Right renal cortex interstitium (tissue), 3 donors: ENCODE results near the gene CCL21. TPM values are rescaled to one million over a fixed set of nuclear protein-coding genes. Genes with fewer than 3 reads are reported as not detected.

ENCODE experiments used
- DNase-seq, 3 donors: peaks; one replicate each; pipeline ENCODE4 v3.0.0-alpha.2; 2013; ENCODE audit warnings: low read depth in 3 of 3, low spot score in 2 of 3
- polyA plus RNA-seq, 3 donors: library from polyadenylated mRNA; unstranded; fragments of 120-200 nt; gene quantifications; one replicate each; pipeline ENCODE4 v1.2.1, GENCODE V29; 2013; ENCODE audit not compliant: insufficient read length in 3 of 3

CCL21 gene
- polyA plus RNA-seq, 3 donors, result 7.7 to 16.5 (median 10.4) TPM

DNA sequence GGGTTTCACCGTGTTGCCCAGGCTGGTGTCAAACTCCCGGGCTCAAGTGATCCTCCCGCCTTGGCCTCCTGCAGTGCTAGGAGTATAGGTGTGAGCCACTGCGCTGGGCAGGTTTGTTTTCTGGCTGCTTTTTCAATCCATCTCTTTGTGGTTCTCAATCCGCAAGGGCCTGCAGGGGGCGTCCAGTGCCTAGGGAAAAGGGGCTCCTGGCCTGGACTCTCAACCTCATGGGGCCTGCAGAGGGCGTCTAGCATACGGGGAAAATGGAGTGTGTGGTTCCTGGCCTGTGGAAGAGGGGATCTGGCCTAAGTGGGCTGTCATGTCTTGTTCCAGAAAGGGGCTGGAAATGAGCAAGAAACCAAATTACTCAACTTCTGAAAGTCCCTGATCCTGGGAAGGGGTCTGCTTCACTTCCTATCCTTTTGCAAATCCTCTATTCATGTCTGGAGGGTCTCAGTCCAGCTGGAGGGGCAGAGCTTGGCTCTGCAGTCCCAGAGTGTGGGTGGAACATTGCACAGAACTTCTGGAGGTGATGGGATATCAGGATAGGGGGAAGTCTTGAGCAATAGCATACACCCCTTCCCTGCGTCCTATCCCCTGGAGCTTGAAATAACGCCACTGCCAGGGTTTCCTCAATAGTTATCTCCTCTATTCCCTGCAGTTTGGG is 34.8 kb downstream of the CCL21 start:
- no peak for DNase-seq

DNA sequence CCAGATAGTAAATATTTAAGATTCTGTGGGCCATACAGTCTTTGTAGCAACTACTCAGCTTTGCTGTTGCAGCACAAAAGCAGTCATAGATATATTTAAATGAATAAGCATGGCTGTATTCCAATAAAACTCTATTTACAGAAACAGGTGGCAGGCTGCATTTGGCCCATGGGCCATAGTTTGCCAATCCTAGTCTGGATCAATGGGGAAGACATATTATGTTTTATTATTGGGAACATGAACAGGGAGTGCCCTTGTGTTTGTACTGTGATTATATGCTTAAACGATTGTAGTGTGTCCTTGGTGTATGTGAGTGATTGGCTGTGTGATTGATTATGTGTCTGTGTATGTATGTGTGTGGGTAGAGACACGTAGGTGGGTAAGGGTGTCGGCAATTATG is 35.5 kb downstream of the CCL21 start:
- DNase-seq, result no peak

DNA sequence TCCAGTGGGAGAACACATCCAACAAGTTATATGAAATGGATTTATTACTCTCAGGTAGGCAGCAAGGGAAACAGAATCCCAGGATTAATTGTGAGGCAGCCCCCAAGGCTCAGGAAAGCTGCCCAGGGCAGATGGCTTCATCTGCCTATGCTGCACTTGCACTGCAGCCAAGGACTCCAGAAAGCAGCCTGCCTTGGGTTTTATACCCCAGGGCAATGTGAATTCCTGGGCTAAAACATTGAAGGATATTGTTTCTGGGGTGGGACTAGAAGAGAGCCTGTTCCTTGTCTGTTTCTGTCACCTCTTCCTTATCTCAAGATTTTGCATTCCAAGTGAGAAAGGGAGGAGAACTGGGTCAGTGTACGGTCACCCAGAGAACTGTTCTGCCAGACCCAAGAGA is 38.6 kb downstream of the CCL21 start:
- DNase-seq, result no peak

DNA sequence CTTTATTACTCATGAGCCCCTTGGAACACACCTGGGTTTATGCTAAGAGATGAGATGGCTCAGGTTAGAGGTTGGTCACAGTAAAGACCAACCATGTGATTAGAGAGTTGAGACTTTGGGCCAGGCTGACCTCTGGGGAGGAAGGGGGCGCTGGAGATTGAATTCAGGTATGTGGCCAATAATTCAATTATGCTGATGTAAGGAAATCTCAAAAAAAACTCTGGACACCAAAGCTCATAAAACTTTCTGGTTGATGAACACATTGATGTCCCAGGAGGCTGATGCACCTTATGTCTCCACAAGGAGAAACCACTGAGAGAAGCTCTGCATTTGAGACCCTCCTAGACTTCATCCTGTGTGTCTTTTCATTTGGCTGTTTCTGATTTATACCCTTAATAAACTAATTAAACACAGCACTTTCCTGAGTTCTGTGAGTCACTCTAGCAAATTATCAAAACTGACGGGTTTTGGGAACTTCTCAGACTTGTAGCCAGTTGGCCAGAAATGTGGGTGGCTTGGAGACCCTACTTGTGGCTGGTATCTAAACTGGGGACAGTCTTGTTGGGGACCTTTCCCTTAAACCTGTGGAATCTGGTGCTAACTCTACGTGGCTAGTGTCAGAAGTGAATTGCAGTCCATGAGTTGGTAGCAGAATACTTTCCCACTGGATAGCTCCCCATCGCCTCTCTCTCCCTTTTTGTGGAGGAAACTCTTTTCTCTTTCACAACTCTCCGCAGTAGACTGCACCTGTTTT is 40.0 kb downstream of the CCL21 start:
- no peak for DNase-seq

DNA sequence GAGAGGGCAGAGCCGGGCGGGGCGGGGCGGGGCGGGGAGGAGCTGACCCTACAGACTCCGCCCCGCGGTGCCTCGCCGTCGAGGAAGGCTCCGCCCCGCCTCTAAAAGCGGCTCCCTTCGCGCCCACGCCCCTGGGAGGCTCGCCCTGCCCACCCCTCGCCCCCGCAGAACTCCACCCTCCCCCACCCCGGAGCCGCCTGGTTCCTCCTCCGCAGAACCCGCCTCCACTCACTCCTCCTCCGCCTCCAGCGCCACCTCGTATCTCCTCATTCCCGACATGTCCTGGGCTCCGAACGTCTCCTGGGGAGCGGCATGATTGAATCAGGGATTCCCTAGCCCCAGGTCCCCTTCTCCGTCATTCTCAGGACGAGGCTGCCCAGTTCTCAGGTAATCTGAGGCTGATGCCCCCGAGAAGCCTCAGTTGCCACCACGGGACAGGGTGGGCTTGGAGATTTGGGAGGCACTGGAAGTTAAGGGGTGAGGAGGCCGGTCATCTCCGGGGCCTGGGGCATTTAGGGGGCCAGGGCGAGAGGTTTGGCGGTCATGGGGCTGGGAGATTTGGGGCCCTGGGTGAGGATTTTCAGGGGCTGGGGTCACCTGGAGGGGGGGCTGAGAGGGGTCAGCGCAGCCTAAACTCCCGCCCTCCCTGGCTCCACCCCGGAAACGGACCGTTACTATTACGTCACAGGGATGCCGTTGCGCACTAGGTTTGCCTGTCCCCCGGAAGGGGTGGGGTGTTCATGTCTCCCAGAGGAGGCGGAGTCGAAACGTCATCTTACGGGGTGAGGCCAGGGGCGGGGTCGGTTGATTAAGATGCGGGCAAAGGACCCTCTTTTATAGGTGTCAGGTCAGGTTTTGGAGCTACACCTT is 44.3 kb downstream of the CCL21 start:
- peak; percentile 88 to 91 (median 89) for DNase-seq

DNA sequence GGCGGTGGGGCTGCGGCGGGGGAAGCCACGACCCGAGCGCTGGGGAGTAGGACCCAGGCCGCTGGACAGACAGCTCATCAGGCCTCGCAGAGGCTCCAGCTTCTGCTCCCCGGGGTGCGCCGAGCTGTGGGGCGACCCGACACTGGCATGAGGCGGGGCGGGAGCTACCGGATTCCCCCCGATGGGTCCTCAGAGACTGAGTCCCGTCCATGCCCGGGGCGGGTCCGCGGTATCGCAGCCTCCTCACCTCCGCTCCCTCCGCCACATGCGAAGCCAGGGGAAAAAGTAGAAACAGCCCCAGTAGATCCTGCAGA is 44.9 kb downstream of the CCL21 start:
- no peak for DNase-seq

DNA sequence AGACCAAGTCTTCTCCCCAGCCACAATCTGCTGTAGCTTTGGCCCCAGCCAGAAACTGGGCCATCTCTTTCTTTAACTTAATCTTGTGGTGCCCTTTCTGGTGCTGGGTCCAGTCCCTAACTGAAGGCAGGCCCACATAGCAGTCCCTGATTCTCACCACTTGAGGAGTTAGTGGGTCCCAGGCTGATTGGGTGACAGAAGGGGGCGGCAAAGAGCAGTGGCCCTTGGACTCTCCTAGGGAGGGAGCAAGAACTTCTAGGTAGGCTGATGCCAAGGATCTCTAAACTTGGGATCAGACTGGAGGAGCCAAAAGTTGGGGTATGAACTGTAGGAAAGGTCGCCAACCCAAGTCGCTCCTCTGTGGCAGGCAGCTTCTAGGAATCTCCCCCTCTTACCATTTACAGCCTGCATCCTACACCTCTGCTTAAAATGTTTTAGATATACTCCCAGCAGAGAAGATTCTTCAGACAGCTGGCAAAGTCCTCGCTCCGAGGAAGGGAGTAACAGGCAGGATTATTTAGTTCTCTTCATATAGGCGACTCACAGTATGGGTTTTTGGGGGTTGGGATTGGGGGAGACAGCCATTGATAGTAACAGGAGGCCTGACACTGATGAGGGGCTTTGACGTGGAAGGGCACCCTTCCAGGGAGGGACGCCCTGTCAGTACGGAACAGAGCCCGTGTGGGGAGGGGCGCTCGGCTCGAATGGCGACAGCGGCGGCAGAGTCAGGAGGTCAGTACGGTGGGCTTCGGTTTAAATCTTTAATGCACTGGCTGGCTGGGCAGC is 45.5 kb downstream of the CCL21 start:
- no peak for DNase-seq

DNA sequence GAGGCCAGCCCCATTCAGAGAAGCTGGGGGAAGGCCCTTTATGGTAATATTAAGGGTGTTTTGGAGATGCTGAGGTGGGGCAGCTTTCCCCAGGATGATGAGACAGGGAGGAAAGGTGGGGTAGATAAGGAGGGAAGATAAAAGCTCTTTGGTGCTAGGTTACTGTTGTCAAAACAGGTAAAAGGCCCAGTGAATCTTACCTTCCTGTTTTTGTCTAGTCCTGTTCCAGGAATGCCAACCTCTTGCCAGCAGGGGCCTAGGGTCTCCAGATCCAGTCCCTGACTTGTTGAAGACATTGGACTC is 46.7 kb downstream of the CCL21 start:
- DNase-seq, result no peak

DNA sequence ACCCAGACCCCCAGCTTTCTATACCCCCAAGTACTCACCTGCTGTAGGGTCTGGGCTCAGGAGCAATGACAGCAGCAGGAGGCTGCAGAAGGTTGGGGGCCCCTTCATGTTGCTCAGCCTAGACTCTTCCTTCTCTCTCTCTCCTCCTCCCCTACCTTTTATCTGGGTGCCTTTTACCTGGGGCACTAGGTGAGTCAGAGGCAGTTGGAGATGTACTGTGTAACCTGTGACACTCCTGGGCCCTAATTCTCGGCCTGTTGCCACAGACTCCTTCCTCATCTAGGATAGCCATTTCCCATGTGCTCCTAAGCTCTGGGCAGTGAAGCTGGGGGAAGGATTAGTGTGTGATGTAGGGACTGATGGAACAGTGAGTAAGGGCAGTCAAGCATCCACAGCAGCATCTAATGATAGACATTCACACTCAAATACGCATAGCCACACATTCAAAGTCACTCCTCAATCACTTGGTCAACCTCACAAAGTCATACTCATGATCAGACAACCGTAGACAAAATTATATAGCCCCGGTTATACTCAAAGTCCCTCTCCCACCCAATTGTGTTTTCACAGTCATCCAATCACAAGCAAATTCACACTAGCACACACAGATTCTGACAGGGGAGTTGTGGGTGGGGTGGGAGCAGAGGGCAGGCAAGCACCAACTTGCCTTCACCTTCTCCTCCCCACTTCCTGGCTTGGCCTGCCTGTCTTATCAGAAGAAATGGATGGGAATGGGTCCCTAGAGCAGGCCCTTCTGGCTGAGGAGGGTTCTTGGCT is 47.2 kb downstream of the CCL21 start, which contains the start of gene CCL27:
CCL27 (minus strand) TSS at position 132 of the 777 bp plus-strand sequence; CDS start at position 108, 24 bp downstream.
- no peak for DNase-seq

DNA sequence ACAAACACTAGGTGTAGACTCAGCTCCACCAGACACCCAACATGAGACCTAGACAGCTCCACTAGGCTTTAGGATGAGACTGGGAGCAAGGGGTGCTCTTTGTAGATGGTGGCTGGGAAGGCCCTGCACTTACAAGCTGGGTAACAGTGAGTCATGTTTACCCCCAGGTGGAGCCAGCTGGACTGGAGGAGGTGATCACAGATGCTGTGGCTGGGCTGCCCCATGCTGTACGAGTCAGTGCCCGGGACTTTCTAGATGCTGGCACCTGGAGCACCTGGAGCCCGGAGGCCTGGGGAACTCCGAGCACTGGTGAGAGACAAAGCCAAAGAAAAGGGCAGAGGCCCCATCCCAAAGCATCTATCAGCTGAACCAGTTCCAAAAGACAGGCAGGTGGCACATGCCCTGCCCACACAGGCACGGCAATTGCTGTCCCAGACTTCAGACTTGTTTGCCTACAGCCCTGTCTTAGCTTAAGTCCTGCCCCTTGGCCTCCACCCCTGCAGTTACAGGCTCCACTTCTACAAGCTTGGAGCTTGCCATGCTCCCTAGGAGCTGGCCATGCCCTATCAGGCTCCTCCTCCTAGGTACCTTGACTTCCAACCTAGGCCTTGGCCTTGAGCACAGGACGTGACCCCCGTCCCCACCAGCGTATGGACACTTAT is 50.2 kb downstream of the CCL21 start:
- no peak for DNase-seq

Other genes with a start within 250 kb of the CCL21 start
- gene ENHO, start 187.1 kb downstream of the CCL21 start, polyA plus RNA-seq, result 1 to 10 TPM; 1.3 to 1.8 (median 1.4) TPM
- gene CNTFR, start 120.4 kb downstream of the CCL21 start, polyA plus RNA-seq, result 10 to 100 TPM; 34.5 to 36.0 (median 35.6) TPM
- 10 to 100 TPM; 23.4 to 28.8 (median 28.7) TPM for gene RPP25L, start 98.0 kb downstream of the CCL21 start, polyA plus RNA-seq
- 10 to 100 TPM; 90.0 to 99.4 (median 96.9) TPM for gene DCTN3, start 89.6 kb downstream of the CCL21 start, polyA plus RNA-seq
- gene ARID3C, start 81.1 kb downstream of the CCL21 start, polyA plus RNA-seq, result under 1 TPM in 1 of 3 donors, not detected in 2; 0.21 TPM
- 10 to 100 TPM; 47.0 to 53.1 (median 48.1) TPM for gene SIGMAR1, start 72.3 kb downstream of the CCL21 start, polyA plus RNA-seq
- gene GALT, start 63.5 kb downstream of the CCL21 start, polyA plus RNA-seq, result 10 to 100 TPM; 57.8 to 70.9 (median 62.0) TPM
- 10 to 100 TPM; 44.1 to 48.8 (median 47.6) TPM for gene IL11RA, start 58.0 kb downstream of the CCL21 start, polyA plus RNA-seq
- under 1 TPM; 0.50 to 0.61 (median 0.57) TPM for gene CCL27, start 47.5 kb downstream of the CCL21 start, polyA plus RNA-seq
- under 1 TPM in 1 of 3 donors, not detected in 2; 0.31 TPM for gene CCL19, start 18.9 kb downstream of the CCL21 start, polyA plus RNA-seq
- under 1 TPM; 0.17 to 0.21 (median 0.19) TPM for gene PHF24, start 248.1 kb upstream of the CCL21 start, polyA plus RNA-seq